GM12875 (cell line): ENCODE data around the gene SLITRK4.

Experiments used
- H3K4me3 ChIP-seq: one replicate; pipeline ENCODE4 v1.5.1; 2011; ENCODE audit warnings: low read depth, low read length, control low read depth
- CTCF ChIP-seq: IDR thresholded peaks from 2 replicates; pipeline ENCODE4 v1.5.1; 2011; ENCODE audit warnings: low read depth, mild to moderate bottlenecking, control low read depth, inconsistent platforms, low read length, moderate library complexity, borderline replicate concordance; ENCODE audit not compliant: insufficient read depth

Gene SLITRK4

GRCh38 chrX:143661286-143661685, 25.4 kb upstream of the SLITRK4 start:
- H3K4me3 ChIP-seq: no peak overlapping the region
- TF ChIP-seq CTCF: no peak

GRCh38 chrX:143648705-143649104, 12.8 kb upstream of the SLITRK4 start:
- TF ChIP-seq CTCF: peak; percentile 13; the same call in 1 of the 2 replicates
- H3K4me3 ChIP-seq: no peak overlapping the region

GRCh38 chrX:143642426-143642825, 6.5 kb upstream of the SLITRK4 start:
- no peak for TF ChIP-seq CTCF
- H3K4me3 ChIP-seq: no peak overlapping the region

- no peak for TF ChIP-seq CTCF
- no peak overlapping the region for H3K4me3 ChIP-seq
Observed at GRCh38 chrX:143636831-143637230, 930 bp upstream of the SLITRK4 start.

GRCh38 chrX:143634663-143635455, 1.0 kb downstream of the SLITRK4 start:
- no peak overlapping the region for H3K4me3 ChIP-seq
- no peak for TF ChIP-seq CTCF

GRCh38 chrX:143634309-143634662, 1.6 kb downstream of the SLITRK4 start:
- TF ChIP-seq CTCF: no peak
- no peak overlapping the region for H3K4me3 ChIP-seq
